HG03097 (cell line): Measurements from ENCODE around the gene MOCOS.
"Not testable (repeated sequence)": the region's sequence is repeated elsewhere in the genome, so short reads cannot be mapped to it uniquely, and the experiment has no call there.

Experiments
- ATAC-seq: cut with Tn5 transposase; IDR thresholded peaks from one replicate; pipeline ENCODE4 v1.9.1; 2021; ENCODE audit not compliant: unreplicated experiment, low FRiP score

The MOCOS gene

GRCh38 chr18:36197511-36198166 lies 10.3 kb downstream of the MOCOS start:
- no peak for ATAC-seq

- no peak for ATAC-seq
Observed at GRCh38 chr18:36199691-36200295, 12.5 kb downstream of the MOCOS start.

GRCh38 chr18:36200354-36200771 lies 13.1 kb downstream of the MOCOS start:
- no peak for ATAC-seq

GRCh38 chr18:36201765-36202164 lies 14.5 kb downstream of the MOCOS start:
- ATAC-seq = no peak

- no peak for ATAC-seq
Observed at GRCh38 chr18:36203360-36203895, 16.1 kb downstream of the MOCOS start.

GRCh38 chr18:36205166-36205565 lies 17.9 kb downstream of the MOCOS start:
- ATAC-seq = no peak

GRCh38 chr18:36207303-36207702 lies 20.0 kb downstream of the MOCOS start:
- ATAC-seq = no peak

GRCh38 chr18:36207969-36208368 lies 20.7 kb downstream of the MOCOS start:
- not testable (repeated sequence) for ATAC-seq

GRCh38 chr18:36211612-36212065 lies 24.3 kb downstream of the MOCOS start:
- ATAC-seq = no peak

GRCh38 chr18:36212301-36213171 lies 25.2 kb downstream of the MOCOS start:
- no peak for ATAC-seq

GRCh38 chr18:36214811-36215210 lies 27.5 kb downstream of the MOCOS start:
- no peak for ATAC-seq

GRCh38 chr18:36215577-36215976 lies 28.3 kb downstream of the MOCOS start:
- no peak for ATAC-seq

GRCh38 chr18:36217348-36217747 lies 30.1 kb downstream of the MOCOS start:
- no peak for ATAC-seq

- ATAC-seq = no peak
Observed at GRCh38 chr18:36229188-36229587, 41.9 kb downstream of the MOCOS start.

- ATAC-seq = not testable (repeated sequence)
Observed at GRCh38 chr18:36240510-36240909, 53.2 kb downstream of the MOCOS start.

- no peak for ATAC-seq
Observed at GRCh38 chr18:36241831-36242230, 54.5 kb downstream of the MOCOS start.

GRCh38 chr18:36247036-36247435 lies 59.7 kb downstream of the MOCOS start:
- ATAC-seq = no peak

GRCh38 chr18:36249392-36249791 lies 62.1 kb downstream of the MOCOS start:
- ATAC-seq = no peak

GRCh38 chr18:36250827-36251226 lies 63.5 kb downstream of the MOCOS start:
- ATAC-seq = no peak

GRCh38 chr18:36255072-36255698 lies 67.9 kb downstream of the MOCOS start:
- no peak for ATAC-seq

- no peak for ATAC-seq
Observed at GRCh38 chr18:36256094-36256493, 68.8 kb downstream of the MOCOS start.
